GM08714 (cell line): ENCODE measurements around the gene BCDIN3D.
"Not testable (repeated sequence)": the region's sequence is repeated elsewhere in the genome, so short reads cannot be mapped to it uniquely, and the experiment has no call there.

Experiments used
- H3K4me3 ChIP-seq: fragments of 200-500 bp; sonication (Bioruptor generic); 2 replicates; pipeline ENCODE4 v1.5.1; 2014; ENCODE audit warnings: mild to moderate bottlenecking, low read length, inconsistent platforms
- ZNF274 ChIP-seq: IDR thresholded peaks from 2 replicates; pipeline ENCODE4 v1.6.1; 2012; ENCODE audit warnings: mild to moderate bottlenecking, low read depth, low read length

Gene BCDIN3D

DNA sequence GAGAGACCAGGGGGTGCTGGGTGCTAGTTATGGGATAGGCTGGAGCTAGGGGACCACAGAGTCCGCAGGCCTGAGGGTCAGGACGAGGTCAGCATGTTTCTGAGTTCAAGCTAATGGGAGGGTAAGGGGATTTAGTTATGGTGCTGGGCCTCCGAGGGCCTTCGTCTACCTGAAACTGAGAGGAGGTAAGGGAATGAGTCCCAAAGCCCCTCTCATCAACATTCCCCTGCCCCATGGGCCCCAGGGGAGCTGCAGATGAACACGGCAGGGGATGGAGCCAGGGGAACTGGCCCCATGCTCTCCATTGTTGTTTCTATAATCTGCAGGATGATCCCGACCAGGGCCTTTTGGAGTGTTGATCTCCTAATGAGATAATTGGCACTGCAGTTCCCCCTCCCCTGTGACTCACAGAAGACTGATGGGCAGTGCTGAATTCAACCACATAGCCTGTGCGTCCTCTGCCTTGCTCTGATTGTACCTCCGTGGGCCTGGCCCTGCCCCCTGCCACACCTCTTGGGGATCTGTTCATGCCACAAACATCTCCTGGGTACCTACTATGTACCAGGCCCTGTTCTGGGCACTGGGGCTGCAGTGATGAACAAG is 39.4 kb upstream of the BCDIN3D start:
- H3K4me3 ChIP-seq: no peak overlapping the region
- no peak for TF ChIP-seq ZNF274

GRCh38 chr12:49881415-49882247 is 38.7 kb upstream of the BCDIN3D start:
- H3K4me3 ChIP-seq: no peak overlapping the region
- TF ChIP-seq ZNF274: no peak

- TF ChIP-seq ZNF274: no peak
- no peak overlapping the region for H3K4me3 ChIP-seq
Measured at GRCh38 chr12:49880756-49881414, 38.0 kb upstream of the BCDIN3D start.

DNA sequence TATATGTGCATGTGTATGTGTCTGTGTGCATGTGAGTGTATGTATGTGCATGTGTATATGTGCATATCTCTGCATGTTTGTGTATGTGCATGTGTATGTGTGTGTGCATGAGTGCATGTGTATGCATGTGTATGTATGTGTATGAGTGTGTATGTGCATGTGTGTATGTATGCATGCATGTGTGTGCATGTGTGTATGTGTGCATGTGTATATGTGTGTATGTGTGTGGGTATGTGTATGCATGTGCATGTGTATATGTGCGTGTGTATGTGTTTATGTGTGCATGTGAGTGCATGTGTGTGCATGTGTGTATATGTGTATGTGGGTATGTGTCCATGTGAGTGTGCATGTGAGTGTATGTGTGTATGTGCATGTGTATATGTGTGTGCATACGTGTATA is 36.2 kb upstream of the BCDIN3D start:
- H3K4me3 ChIP-seq: not testable (repeated sequence)

DNA sequence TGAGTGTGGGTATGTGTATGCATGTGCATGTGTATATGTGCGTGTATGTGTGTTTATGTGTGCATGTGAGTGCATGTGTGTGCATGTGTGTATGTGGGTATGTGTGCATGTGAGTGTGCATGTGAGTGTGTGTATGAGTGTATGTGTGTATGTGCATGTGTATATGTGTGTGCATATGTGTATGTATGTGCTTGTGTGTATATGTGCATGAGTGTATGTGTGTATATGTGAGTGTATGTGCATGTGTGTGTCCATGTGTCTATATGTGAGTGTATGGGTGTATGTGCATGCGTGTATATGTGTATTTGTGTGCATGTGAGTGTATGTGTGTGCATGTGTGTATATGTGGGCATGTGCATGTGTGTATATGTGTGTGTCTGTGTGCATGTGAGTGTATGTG is 35.1 kb upstream of the BCDIN3D start:
- no peak overlapping the region for H3K4me3 ChIP-seq
- TF ChIP-seq ZNF274: no peak

DNA sequence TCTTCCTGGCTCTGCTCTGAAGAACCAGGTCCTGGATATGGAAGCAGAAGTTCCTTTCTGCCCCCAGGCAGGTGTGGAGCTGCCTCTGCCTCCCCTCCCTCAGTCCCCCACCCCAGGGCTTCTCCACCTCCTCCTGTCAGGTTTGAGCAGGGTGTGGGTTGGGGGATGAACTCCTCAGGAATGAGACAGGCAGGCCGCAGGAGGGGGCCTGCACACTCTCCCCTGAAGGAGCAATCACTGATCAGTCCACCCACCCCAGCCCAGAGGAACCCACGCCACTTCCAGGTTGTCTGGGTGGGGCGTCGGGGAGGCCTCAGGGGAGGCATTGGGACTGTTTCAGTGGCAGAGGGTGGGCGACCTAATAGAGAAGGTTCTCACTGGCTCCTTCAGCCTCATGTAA is 34.2 kb upstream of the BCDIN3D start:
- TF ChIP-seq ZNF274: no peak
- no peak overlapping the region for H3K4me3 ChIP-seq

DNA sequence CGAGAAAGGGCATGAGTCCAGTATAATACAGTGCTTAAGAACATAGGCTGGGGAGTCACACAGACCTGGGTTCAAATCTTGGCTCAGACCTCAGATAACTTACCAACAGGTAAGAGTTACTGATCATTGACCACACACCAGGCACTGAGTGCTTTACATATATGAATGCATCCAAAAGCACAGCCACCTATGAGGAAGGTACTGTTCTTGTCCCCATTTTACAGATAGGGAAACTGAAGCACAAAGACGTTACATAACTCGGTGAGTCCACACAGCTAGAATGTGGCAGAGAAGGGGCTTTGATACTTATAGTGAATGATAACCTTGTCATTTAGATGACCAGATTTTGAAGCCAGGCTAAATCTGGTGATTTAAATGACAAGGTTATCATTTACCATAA is 33.2 kb upstream of the BCDIN3D start:
- H3K4me3 ChIP-seq: no peak overlapping the region
- TF ChIP-seq ZNF274: no peak

DNA sequence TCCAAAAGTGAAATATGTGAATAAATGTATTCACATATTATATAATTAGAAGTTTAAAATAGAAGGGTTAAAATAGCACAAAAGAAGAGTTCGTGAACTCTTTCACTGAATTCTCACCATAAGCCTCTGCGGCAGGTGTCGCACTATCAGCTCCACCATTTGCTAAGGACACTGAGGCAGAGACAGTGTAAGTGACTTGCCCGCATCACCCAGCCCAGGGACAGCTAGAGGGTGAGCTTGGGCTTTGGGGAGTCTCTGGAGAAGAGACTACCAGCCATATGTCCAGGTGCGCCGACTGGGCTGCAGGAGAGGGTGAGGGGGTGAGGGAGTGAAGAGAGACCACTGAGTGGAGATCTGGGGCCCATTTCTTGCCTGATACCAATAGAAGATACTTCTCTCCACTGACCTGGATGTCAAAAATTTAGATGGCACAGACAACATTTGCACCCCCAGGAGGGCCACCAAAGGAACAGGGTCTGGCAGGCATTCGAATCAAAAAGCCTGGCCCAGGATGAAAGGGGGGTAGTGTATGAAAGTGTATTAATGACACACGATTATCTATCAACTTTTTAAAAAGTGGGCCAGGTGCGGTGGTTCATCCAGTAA is 32.3 kb upstream of the BCDIN3D start:
- no peak for TF ChIP-seq ZNF274
- H3K4me3 ChIP-seq: no peak overlapping the region

- no peak for TF ChIP-seq ZNF274
Measured at GRCh38 chr12:49874142-49874897, 31.4 kb upstream of the BCDIN3D start.

GRCh38 chr12:49873361-49873934 is 30.5 kb upstream of the BCDIN3D start:
- TF ChIP-seq ZNF274: no peak
- H3K4me3 ChIP-seq: no peak overlapping the region

More at GRCh38 chr12:49874142-49874897, 31.4 kb upstream of the BCDIN3D start:
- H3K4me3 ChIP-seq: no peak overlapping the region

DNA sequence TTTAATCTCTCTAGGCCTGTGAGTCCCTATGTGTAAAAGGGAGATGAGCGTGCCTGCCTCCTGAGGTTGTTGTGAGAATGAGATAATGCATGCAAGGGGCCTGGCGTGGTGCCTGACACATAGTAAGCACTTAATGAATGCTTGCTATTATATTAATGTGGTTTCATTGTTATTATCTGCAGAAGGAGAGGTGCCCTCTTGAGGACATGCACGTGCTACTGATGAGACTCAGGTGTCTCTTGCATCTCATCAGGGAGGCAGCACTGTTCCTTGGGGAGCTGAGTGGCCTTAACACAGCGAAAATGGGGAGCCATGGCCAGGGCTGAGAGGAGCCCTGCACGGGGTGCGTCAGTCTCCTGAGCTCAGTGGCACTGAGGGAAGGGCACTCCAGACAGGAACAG is 29.9 kb upstream of the BCDIN3D start:
- no peak for TF ChIP-seq ZNF274
- H3K4me3 ChIP-seq: no peak overlapping the region

GRCh38 chr12:49872381-49872780 is 29.5 kb upstream of the BCDIN3D start:
- no peak for TF ChIP-seq ZNF274
- H3K4me3 ChIP-seq: no peak overlapping the region

- H3K4me3 ChIP-seq: not testable (repeated sequence)
Measured at GRCh38 chr12:49871811-49872251, 28.9 kb upstream of the BCDIN3D start.

DNA sequence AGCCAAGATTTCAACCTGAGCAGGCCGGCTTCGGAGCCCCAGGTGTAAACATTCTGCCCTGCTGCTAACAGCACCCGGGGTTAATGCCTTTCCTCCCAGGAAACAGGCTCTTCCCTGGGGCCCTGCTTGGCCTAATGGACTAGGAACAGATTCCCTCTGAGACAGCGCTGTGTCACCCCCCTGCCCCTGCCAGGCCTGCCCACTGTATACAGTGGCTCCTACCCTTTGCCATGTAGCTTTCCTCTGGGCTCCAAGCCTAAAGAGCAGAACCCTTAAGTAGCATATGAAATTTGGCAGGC is 28.3 kb upstream of the BCDIN3D start:
- no peak for TF ChIP-seq ZNF274
- no peak overlapping the region for H3K4me3 ChIP-seq
